Measurements from ENCODE around the gene POLR1G. TPM values are rescaled to one million over a fixed set of nuclear protein-coding genes. Genes with fewer than 3 reads are reported as not detected.

POLR1G gene, protein sequence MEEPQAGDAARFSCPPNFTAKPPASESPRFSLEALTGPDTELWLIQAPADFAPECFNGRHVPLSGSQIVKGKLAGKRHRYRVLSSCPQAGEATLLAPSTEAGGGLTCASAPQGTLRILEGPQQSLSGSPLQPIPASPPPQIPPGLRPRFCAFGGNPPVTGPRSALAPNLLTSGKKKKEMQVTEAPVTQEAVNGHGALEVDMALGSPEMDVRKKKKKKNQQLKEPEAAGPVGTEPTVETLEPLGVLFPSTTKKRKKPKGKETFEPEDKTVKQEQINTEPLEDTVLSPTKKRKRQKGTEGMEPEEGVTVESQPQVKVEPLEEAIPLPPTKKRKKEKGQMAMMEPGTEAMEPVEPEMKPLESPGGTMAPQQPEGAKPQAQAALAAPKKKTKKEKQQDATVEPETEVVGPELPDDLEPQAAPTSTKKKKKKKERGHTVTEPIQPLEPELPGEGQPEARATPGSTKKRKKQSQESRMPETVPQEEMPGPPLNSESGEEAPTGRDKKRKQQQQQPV
- total RNA-seq = 1 to 10 TPM; 5.5 to 5.6 TPM

DNA sequence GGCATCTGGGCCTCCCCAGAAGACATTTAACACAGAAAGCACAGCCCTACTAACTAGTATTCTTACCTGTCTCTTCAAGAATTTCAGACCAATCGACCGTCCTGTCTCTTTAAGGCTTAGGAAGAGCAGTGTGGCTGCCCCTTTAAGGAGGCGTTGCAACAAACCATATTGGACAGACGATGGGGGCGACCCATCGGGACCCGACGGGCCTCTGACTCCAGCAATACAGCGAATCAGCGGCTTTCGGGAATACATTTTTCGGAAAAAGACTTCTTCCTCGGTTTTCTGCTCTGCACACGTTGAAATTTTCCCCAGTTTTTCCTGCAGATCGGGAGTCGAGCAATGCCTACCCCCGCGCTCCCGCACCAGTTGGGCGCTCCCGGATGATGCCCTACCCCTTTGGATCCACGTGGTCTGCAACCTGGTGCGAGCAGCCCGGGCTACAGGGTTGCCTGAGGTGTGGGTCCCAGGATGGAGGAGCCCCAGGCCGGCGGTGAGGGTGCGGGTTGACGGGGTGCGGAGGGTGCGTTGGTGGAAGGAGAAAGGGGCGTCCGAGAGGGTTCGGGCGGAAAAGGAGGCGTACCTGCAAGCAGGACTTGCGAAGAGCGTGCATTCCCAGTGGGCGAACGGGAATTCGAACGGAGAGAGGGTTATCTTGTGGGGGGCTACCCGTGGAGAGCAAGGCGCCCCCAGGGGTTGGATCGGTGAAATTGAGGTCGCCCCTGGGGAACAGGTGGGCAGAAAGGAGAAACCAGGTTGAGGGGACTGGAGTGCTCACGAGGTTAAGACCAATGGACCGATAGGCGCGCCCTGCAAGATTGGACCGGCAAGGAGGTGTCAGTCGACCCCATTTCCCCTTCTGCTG, at the start of gene POLR1G:
Gene POLR1G (plus strand): TSS at position 419 of the 865 bp plus-strand sequence. CDS start 53 bp downstream, at position 472.
- H3K4me1 ChIP-seq = peaks cover 0 to 60% of the 10 kb centered on the region in 2 donors
- H3K36me3 ChIP-seq = peaks cover 4% of the 10 kb centered on the region
- H3K27ac ChIP-seq = peak within 1 kb of the TSS; percentile 96 to 99
- H3K9me3 ChIP-seq = no peaks in the 10 kb centered on the region
- TF ChIP-seq, protein P1, sequence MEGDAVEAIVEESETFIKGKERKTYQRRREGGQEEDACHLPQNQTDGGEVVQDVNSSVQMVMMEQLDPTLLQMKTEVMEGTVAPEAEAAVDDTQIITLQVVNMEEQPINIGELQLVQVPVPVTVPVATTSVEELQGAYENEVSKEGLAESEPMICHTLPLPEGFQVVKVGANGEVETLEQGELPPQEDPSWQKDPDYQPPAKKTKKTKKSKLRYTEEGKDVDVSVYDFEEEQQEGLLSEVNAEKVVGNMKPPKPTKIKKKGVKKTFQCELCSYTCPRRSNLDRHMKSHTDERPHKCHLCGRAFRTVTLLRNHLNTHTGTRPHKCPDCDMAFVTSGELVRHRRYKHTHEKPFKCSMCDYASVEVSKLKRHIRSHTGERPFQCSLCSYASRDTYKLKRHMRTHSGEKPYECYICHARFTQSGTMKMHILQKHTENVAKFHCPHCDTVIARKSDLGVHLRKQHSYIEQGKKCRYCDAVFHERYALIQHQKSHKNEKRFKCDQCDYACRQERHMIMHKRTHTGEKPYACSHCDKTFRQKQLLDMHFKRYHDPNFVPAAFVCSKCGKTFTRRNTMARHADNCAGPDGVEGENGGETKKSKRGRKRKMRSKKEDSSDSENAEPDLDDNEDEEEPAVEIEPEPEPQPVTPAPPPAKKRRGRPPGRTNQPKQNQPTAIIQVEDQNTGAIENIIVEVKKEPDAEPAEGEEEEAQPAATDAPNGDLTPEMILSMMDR (IDR thresholded peaks at IDR 0.05) = no peak
- DNase-seq (ENCODE audit: low spot score) = peak; percentile 79
- no peaks in the 10 kb centered on the region for H3K27me3 ChIP-seq
- H3K4me3 ChIP-seq = peak within 1 kb of the TSS; percentile 72 to 76

DNA sequence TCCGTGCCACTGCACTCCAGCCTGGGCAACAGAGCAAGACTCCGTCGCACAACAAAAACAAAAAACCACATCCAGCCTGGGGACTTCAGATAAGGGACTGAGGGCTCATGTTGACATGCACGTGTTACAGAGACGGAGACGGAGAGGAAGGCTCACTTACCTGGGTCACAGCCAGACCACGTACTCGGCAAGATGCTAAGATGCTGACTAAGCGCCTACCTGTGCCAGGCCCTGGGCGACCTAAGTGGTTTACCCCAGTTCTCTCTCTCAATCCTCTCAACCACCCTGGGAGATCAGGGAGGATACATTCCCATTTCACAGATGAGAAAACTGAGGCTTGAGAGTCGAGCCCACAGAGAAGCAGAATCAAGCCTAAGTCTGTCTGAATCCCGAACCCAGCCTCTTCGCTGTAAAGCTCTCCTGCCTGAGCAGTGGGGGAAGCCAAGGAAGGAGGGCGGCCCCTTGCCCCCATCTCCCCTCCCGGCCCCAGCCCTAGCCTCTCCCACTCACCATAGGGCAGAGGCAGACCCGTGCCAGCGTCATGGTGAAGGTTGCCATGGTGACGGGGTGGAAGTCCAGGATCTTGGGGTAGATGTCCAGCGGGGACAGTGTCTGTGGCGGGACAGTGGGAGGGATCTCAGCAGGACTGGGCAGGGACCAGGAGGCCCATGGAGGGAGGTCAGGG, 49.5 kb upstream of the POLR1G start:
- Histone ChIP-seq H3K27me3 (no peaks in the 10 kb centered on the region), H3K36me3 (peaks cover 17% of the 10 kb centered on the region), H3K27ac (no peak overlapping the region), H3K4me1 (no peaks in the 10 kb centered on the region), H3K4me3 (no peak overlapping the region), H3K9me3 (no peaks in the 10 kb centered on the region)
- DNase-seq (ENCODE audit: low spot score) = no peak
- TF ChIP-seq, protein P1 (IDR thresholded peaks at IDR 0.05) = no peak

DNA sequence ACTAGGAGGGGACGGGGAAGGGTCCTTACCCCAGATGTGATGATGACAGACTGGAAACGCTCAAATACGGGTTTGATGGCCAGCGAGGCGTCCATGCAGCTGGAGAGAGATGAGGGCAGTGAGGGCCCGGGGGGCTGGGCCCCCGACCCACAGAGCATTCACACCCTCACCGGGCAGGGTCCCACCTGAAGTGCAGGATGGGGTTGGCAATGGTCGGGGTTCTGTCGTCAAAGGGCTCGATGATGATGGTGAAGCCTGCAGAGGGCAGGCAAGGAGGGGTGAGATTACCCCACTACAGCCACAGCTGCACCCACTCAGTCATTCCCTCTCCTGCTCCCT, 49.0 kb upstream of the POLR1G start:
- Histone ChIP-seq H3K27me3 (no peaks in the 10 kb centered on the region), H3K27ac (no peak overlapping the region), H3K4me1 (no peaks in the 10 kb centered on the region), H3K4me3 (no peak overlapping the region), H3K9me3 (no peaks in the 10 kb centered on the region), H3K36me3 (peaks cover 13% of the 10 kb centered on the region)
- TF ChIP-seq, protein P1 (IDR thresholded peaks at IDR 0.05) = no peak
- DNase-seq (ENCODE audit: low spot score) = no peak

DNA sequence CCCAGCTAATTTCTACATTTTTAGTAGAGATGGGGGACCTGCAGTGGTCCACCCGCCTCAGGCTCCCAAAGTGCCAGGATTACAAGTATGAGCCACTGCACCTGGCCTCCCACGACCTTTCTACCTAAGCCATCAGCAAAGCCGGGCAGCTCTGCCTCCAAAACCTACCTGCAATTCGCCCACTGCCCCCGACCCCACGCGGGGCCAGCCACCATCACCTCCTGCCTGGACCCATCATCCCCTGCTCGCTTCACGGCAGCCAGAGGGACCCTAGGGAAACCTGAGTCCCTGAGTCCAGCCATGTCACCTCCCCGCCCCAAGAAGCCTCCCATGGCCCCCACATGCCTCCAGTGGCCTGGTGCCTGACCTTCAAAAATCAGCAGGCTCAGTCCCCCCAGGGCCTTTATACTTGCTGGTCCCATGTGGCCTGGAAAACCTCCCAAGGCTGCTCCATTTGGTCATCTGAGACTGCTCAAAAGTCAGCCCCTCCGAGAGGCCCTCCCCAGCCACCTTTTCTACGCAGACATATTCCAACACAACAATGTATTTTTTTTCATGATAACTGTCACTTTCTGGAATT, 48.1 kb upstream of the POLR1G start:
- no peaks in the 10 kb centered on the region for H3K27me3 ChIP-seq
- no peak overlapping the region for H3K4me3 ChIP-seq
- TF ChIP-seq, protein P1 (IDR thresholded peaks at IDR 0.05) = no peak
- no peak overlapping the region for H3K27ac ChIP-seq
- H3K4me1 ChIP-seq = no peaks in the 10 kb centered on the region
- no peak for DNase-seq (ENCODE audit: low spot score)
- H3K36me3 ChIP-seq = peaks cover 9% of the 10 kb centered on the region
- H3K9me3 ChIP-seq = no peaks in the 10 kb centered on the region

DNA sequence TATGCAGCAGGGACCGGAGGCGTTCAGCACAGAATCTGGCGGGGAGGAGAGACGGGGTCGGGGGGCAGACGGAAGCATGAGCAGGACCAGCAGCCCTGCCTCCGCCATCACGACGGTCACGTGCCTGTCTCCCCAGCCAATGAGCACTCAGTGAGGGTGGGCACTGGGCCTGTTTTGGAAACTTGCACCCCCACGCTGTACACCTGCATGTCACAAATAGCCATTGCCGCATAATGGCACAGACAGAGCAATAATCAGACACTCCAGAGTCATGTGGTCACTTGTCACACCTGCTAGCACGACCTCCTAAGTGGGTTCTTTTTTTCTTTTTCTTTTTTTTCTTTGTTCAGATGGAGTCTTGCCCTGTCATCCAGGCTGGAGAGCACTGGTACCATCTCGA, 44.8 kb upstream of the POLR1G start:
- TF ChIP-seq, protein P1 (IDR thresholded peaks at IDR 0.05) = no peak
- Histone ChIP-seq H3K27me3 (no peaks in the 10 kb centered on the region), H3K4me1 (no peaks in the 10 kb centered on the region), H3K4me3 (no peak overlapping the region), H3K36me3 (peaks cover 13% of the 10 kb centered on the region), H3K9me3 (no peaks in the 10 kb centered on the region), H3K27ac (no peak overlapping the region)
- no peak for DNase-seq (ENCODE audit: low spot score)

Measured in right atrium auricular region (tissue), 2 donors.